Testis (tissue), 3 donors: Measurements from ENCODE around the gene KIF1C. TPM values are rescaled to one million over a fixed set of nuclear protein-coding genes. Genes with fewer than 3 reads are reported as not detected.

ENCODE experiments used
- DNase-seq: peaks from one replicate; pipeline ENCODE4 v3.0.0-alpha.2; 2019
- H3K27ac ChIP-seq, 2 donors: fragments of 200-600 bp; sonication (generic); one replicate each; pipeline ENCODE4 v1.5.1; 2019
- H3K27me3 ChIP-seq: fragments of 200-600 bp; sonication (generic); one replicate; pipeline ENCODE4 v1.5.1; 2019
- H3K36me3 ChIP-seq: fragments of 200-600 bp; sonication (generic); one replicate; pipeline ENCODE4 v1.5.1; 2017; ENCODE audit warnings: low read depth; ENCODE audit errors: missing control alignments
- H3K4me1 ChIP-seq: fragments of 200-600 bp; sonication (generic); one replicate; pipeline ENCODE4 v1.5.1; 2019
- H3K4me3 ChIP-seq, 2 donors: fragments of 200-600 bp; sonication (generic); one replicate each; pipeline ENCODE4 v1.5.1; 2017 to 2019
- H3K9me3 ChIP-seq: fragments of 200-600 bp; sonication (generic); one replicate; pipeline ENCODE4 v1.5.1; 2017
- CTCF ChIP-seq, 3 experiments: fragments of 450-650 bp in 2 of 3; fragments of 200-600 bp in 1 of 3; sonication (generic) in 1 of 3; IDR thresholded peaks; one replicate each; pipeline ENCODE4 v1.5.1; 2016 to 2019; ENCODE audit warnings: antibody characterized with exemption in 3 of 3, mild to moderate bottlenecking in 2 of 3, moderate library complexity in 1 of 3
- POLR2A ChIP-seq: fragments of 450-650 bp; IDR thresholded peaks from one replicate; pipeline ENCODE4 v1.6.1; 2017; ENCODE audit warnings: antibody characterized with exemption, mild to moderate bottlenecking, moderate library complexity
- WGBS, 2 donors: methylation state at CpG; one replicate each; pipeline ENCODE4 v1.1.5; 2018; 5-methylcytosine and 5-hydroxymethylcytosine counted together
- intact Hi-C: fragments of 100-400 bp; cut with DNase I; formaldehyde crosslinking; loops from one replicate; pipeline ENCODE4 v1.15.1; 2023; ENCODE audit warnings: low total_unique reads
- polyA plus RNA-seq: library from polyadenylated mRNA; stranded (reverse); fragments of 350-450 nt; fragmentation: Illumina TruSeq; extraction: RNeasy Lipid Tissue Mini Kit (QIAGEN cat#74804); gene quantifications from one replicate; pipeline ENCODE4 v1.2.3, GENCODE V29; 2014; ENCODE audit warnings: low read depth, low replicate concordance; ENCODE audit not compliant: insufficient read depth
- total RNA-seq, 2 donors: library from RNA; depleted of rRNA; stranded (reverse); fragments of >200 nt; gene quantifications; one replicate each; pipeline ENCODE4 v1.2.3, GENCODE V29; 2016

KIF1C gene
- total and polyA plus RNA-seq, 3 donors from 2014 or later, result 51.1 to 79.9 (median 54.1) TPM

GRCh38 chr17:4987767-4988567 lies 9.8 kb upstream of the KIF1C start:
- TF ChIP-seq CTCF (IDR thresholded peaks at IDR 0.05) (no peak), POLR2A (no peak)
- no peaks in the 10 kb centered on the region for H3K36me3 ChIP-seq
- peak overlapping the region; percentile 91 to 96 for H3K27ac ChIP-seq
- H3K27me3 ChIP-seq, result no peaks in the 10 kb centered on the region
- intact Hi-C loops, result no loop called here
- H3K4me1 ChIP-seq, result peaks cover 20% of the 10 kb centered on the region
- WGBS, 2 donors, result 1 to 4% methylated on average over 15 to 30 of the region's 30 CpGs
- no peaks in the 10 kb centered on the region for H3K9me3 ChIP-seq
- DNase-seq, result no peak
- H3K4me3 ChIP-seq, result peak overlapping the region; percentile 79 to 84

- Histone ChIP-seq H3K27me3 (no peaks in the 10 kb centered on the region), H3K36me3 (no peaks in the 10 kb centered on the region), H3K4me1 (peaks cover 8% of the 10 kb centered on the region), H3K4me3 (no peak overlapping the region), H3K27ac (no peak overlapping the region), H3K9me3 (no peaks in the 10 kb centered on the region)
- intact Hi-C loops, result no loop called here
- no peak for DNase-seq
- TF ChIP-seq CTCF (IDR thresholded peaks at IDR 0.05) (no peak), POLR2A (no peak)
- WGBS, 2 donors, result 87 to 89% methylated on average over 6 of the region's 6 CpGs
These were observed 3.6 kb upstream of the KIF1C start for GRCh38 chr17:4994081-4994595.

- H3K27ac ChIP-seq, result peak overlapping the region; percentile 72 to 92
These were observed 429 bp downstream of the KIF1C start for GRCh38 chr17:4998027-4998731.

GRCh38 chr17:4998732-4999429 lies 1.1 kb downstream of the KIF1C start:
- no peaks in the 10 kb centered on the region for H3K27me3 ChIP-seq
- peak overlapping the region; percentile 85 to 89 for H3K4me3 ChIP-seq
- WGBS, 2 donors, result 17 to 19% methylated on average over 4 to 14 of the region's 14 CpGs
- no peak for TF ChIP-seq CTCF (IDR thresholded peaks at IDR 0.05)
- TF ChIP-seq POLR2A, result no peak
- intact Hi-C loops, result no loop called here
- peak overlapping the region in 1 of 2 donors; percentile 72 for H3K27ac ChIP-seq
- DNase-seq, result no peak
- peaks cover 20% of the 10 kb centered on the region for H3K4me1 ChIP-seq
- H3K36me3 ChIP-seq, result no peaks in the 10 kb centered on the region
- H3K9me3 ChIP-seq, result no peaks in the 10 kb centered on the region

More at GRCh38 chr17:4998027-4998731, 429 bp downstream of the KIF1C start:
- 1 to 2% methylated on average over 11 to 47 of the region's 55 CpGs for WGBS, 2 donors
- DNase-seq, result peak; percentile 32
- Histone ChIP-seq H3K27me3 (no peaks in the 10 kb centered on the region), H3K4me1 (peaks cover 20% of the 10 kb centered on the region), H3K36me3 (no peaks in the 10 kb centered on the region), H3K9me3 (no peaks in the 10 kb centered on the region), H3K4me3 (peak overlapping the region; percentile 85 to 89)
- intact Hi-C loops, result no loop called here
- TF ChIP-seq POLR2A (no peak), CTCF (IDR thresholded peaks at IDR 0.05) (no peak)
